ENCODE results near the gene MARCHF5.
"Not testable (repeated sequence)": the region's sequence is repeated elsewhere in the genome, so short reads cannot be mapped to it uniquely, and the experiment has no call there.

The MARCHF5 gene

DNA sequence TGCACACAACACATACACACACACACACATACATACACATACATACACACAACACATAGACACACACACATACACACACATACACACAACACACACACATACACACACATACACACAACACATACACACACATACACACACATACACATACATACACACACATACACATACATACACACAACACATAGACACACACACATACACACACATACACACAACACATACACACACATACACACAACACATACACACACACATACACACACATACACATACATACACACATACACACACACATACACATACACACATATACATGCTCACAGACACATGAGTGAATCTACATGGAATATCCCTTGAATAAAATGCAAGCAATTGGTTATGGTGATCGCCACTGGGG lies 102.2 kb downstream of the MARCHF5 start:
- not testable (repeated sequence) for DNase-seq

- DNase-seq = no peak
These were observed 104.3 kb downstream of the MARCHF5 start for GRCh38 chr10:92395271-92395670.

GRCh38 chr10:92402234-92402633 lies 111.3 kb downstream of the MARCHF5 start:
- not testable (repeated sequence) for DNase-seq
